Endodermal cell (in vitro differentiated cells): ENCODE results near the gene NFKBIB. TPM values are rescaled to one million over a fixed set of nuclear protein-coding genes. Genes with fewer than 3 reads are reported as not detected.
"Not testable (repeated sequence)": the region's sequence is repeated elsewhere in the genome, so short reads cannot be mapped to it uniquely, and the experiment has no call there.

Source experiments
- DNase-seq: peaks from one replicate; pipeline ENCODE4 v3.0.0-alpha.2; 2017
- H3K27ac ChIP-seq: 2 replicates; pipeline ENCODE4 v1.5.1; 2013; ENCODE audit warnings: mild to moderate bottlenecking, low read depth, low read length, moderate library complexity
- H3K27me3 ChIP-seq: 2 replicates; pipeline ENCODE4 v1.6.1; 2013; ENCODE audit warnings: mild to moderate bottlenecking, low read length, moderate library complexity; ENCODE audit not compliant: insufficient read depth, control insufficient read depth, poor library complexity, severe bottlenecking
- H3K36me3 ChIP-seq: 2 replicates; pipeline ENCODE4 v1.7.0; 2013; ENCODE audit warnings: mild to moderate bottlenecking, low read length, moderate library complexity; ENCODE audit not compliant: control insufficient read depth, insufficient read depth
- H3K4me1 ChIP-seq: one replicate; pipeline ENCODE4 v1.7.0; 2013; ENCODE audit warnings: low read length; ENCODE audit not compliant: control insufficient read depth, insufficient read depth
- H3K4me3 ChIP-seq: 2 replicates; pipeline ENCODE4 v1.5.1; 2013; ENCODE audit warnings: mild to moderate bottlenecking, low read length, moderate library complexity
- H3K9ac ChIP-seq: 2 replicates; pipeline ENCODE4 v1.6.1; 2013; ENCODE audit warnings: mild to moderate bottlenecking, low read length, moderate library complexity; ENCODE audit not compliant: poor library complexity, severe bottlenecking; ENCODE audit errors: extremely low read depth
- H3K9me3 ChIP-seq: 2 replicates; pipeline ENCODE4 v1.6.1; 2013; ENCODE audit warnings: mild to moderate bottlenecking, low read length, moderate library complexity; ENCODE audit not compliant: control insufficient read depth
- H3K27ac Mint-ChIP-seq: 2 replicates; pipeline ENCODE4 v1.8.0; 2020; ENCODE audit warnings: mixed read lengths
- H3K27me3 Mint-ChIP-seq: 2 replicates; pipeline ENCODE4 v1.8.0; 2021; ENCODE audit warnings: mild to moderate bottlenecking, mixed read lengths; ENCODE audit not compliant: insufficient read depth
- H3K36me3 Mint-ChIP-seq: 2 replicates; pipeline ENCODE4 v1.8.0; 2020; ENCODE audit warnings: low read depth, mixed read lengths
- H3K4me1 Mint-ChIP-seq: 2 replicates; pipeline ENCODE4 v1.8.0; 2020; ENCODE audit warnings: mixed read lengths
- H3K4me3 Mint-ChIP-seq: 2 replicates; pipeline ENCODE4 v1.8.0; 2020; ENCODE audit warnings: mild to moderate bottlenecking, moderate library complexity, mixed read lengths
- H3K9me3 Mint-ChIP-seq: 2 replicates; pipeline ENCODE4 v1.8.0; 2020; ENCODE audit warnings: mild to moderate bottlenecking, mixed read lengths
- CTCF ChIP-seq: fragments of 200-600 bp; sonication (generic); conservative IDR thresholded peaks from 2 replicates; pipeline ENCODE4 v1.5.0; 2021; ENCODE audit warnings: antibody characterized with exemption, mild to moderate bottlenecking
- WGBS, 2 experiments: methylation state at CpG; one replicate each; pipeline versions ENCODE4 v1.1.5 to v1.1.7; 2013; ENCODE audit warnings: missing lambda C conversion rate in 2 of 2, mixed read lengths in 1 of 2; ENCODE audit not compliant: insufficient coverage in 1 of 2, insufficient read length in 1 of 2; 5-methylcytosine and 5-hydroxymethylcytosine counted together
- total RNA-seq, 2 donors: library from RNA; stranded (reverse); fragmentation: NEBNext Ultra II Directional in 1 of 2; extraction: Animal tissue kit (Norgen Biotek cat#: 25700) in 1 of 2; gene quantifications; 2 replicates in 1 of 2; 3 replicates in 1 of 2; pipeline ENCODE4 v1.2.1, GENCODE V29; 2021

Gene NFKBIB
- total RNA-seq, 2 donors from 2014 or later, result 20.7 to 24.3 TPM

GRCh38 chr19:38870612-38871011, 29.2 kb upstream of the NFKBIB start:
- Mint-ChIP-seq H3K27me3 (peaks cover 16% of the 10 kb centered on the region), H3K4me1 (peaks cover 2% of the 10 kb centered on the region), H3K27ac (no peak overlapping the region), H3K9me3 (no peaks in the 10 kb centered on the region), H3K36me3 (no peaks in the 10 kb centered on the region), H3K4me3 (peak overlapping the region; percentile 64)
- Histone ChIP-seq H3K9me3 (no peaks in the 10 kb centered on the region), H3K4me3 (no peak overlapping the region), H3K9ac (no peak overlapping the region), H3K36me3 (no peaks in the 10 kb centered on the region), H3K4me1 (no peaks in the 10 kb centered on the region), H3K27me3 (no peaks in the 10 kb centered on the region), H3K27ac (no peak overlapping the region)
- no peak for TF ChIP-seq CTCF
- 88 to 90% methylated on average over 10 to 19 of the region's 19 CpGs for WGBS, 2 experiments
- DNase-seq, result no peak

- not testable (repeated sequence) for H3K27ac ChIP-seq, H3K4me3 ChIP-seq, H3K9me3 Mint-ChIP-seq, H3K36me3 ChIP-seq, H3K4me3 Mint-ChIP-seq, H3K27me3 ChIP-seq, H3K27ac Mint-ChIP-seq, H3K36me3 Mint-ChIP-seq, H3K9ac ChIP-seq, H3K9me3 ChIP-seq, H3K4me1 ChIP-seq, DNase-seq, H3K4me1 Mint-ChIP-seq
- WGBS, 2 experiments, result 95 to 97% methylated on average over 10 of the region's 10 CpGs
- peaks cover 16% of the 10 kb centered on the region for H3K27me3 Mint-ChIP-seq
Measured at GRCh38 chr19:38873400-38873799, 26.4 kb upstream of the NFKBIB start.

- Histone ChIP-seq H3K9ac (no peak overlapping the region), H3K4me1 (no peaks in the 10 kb centered on the region), H3K4me3 (no peak overlapping the region), H3K27ac (no peak overlapping the region), H3K9me3 (no peaks in the 10 kb centered on the region), H3K36me3 (no peaks in the 10 kb centered on the region), H3K27me3 (no peaks in the 10 kb centered on the region)
- no peaks in the 10 kb centered on the region for H3K36me3 Mint-ChIP-seq
- H3K4me1 Mint-ChIP-seq, result no peaks in the 10 kb centered on the region
- no peak overlapping the region for H3K27ac Mint-ChIP-seq
- 89 to 96% methylated on average over 5 to 6 of the region's 6 CpGs for WGBS, 2 experiments
- H3K4me3 Mint-ChIP-seq, result no peak overlapping the region
- peaks cover 4% of the 10 kb centered on the region for H3K27me3 Mint-ChIP-seq
- H3K9me3 Mint-ChIP-seq, result no peaks in the 10 kb centered on the region
- TF ChIP-seq CTCF, result no peak
- DNase-seq, result no peak
Measured at GRCh38 chr19:38875656-38876395, 23.9 kb upstream of the NFKBIB start.
